TTC549 (cell line): ENCODE results near the gene SLC34A3.
A peak's percentile ranks its signal among the peaks of the same experiment; 100 is the strongest.

Experiments
- FAIRE-seq: peaks from 2 replicates; lab custom pipeline; 2012; peaks lifted over from hg19 to GRCh38; lab: Jason Lieb, UNC

SLC34A3 gene

DNA sequence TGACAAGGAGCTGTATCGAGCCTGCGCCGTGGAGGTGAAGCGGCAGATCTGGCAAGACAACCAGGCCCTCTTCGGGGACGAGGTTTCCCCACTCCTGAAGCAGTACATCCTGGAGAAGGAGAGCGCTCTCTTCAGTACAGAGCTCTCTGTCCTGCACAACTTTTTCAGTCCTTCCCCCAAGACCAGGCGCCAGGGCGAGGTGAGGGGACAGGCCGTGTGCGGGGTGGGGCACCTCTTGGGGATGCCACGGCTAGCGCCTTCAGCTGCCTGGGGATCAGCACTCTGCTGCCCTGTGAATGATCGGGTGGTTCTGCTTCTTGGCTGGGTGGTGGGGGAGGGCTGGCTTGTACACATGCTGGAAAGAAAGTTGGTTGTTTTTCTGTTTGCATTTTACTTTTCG, 26.2 kb downstream of the SLC34A3 start:
- FAIRE-seq = no peak

DNA sequence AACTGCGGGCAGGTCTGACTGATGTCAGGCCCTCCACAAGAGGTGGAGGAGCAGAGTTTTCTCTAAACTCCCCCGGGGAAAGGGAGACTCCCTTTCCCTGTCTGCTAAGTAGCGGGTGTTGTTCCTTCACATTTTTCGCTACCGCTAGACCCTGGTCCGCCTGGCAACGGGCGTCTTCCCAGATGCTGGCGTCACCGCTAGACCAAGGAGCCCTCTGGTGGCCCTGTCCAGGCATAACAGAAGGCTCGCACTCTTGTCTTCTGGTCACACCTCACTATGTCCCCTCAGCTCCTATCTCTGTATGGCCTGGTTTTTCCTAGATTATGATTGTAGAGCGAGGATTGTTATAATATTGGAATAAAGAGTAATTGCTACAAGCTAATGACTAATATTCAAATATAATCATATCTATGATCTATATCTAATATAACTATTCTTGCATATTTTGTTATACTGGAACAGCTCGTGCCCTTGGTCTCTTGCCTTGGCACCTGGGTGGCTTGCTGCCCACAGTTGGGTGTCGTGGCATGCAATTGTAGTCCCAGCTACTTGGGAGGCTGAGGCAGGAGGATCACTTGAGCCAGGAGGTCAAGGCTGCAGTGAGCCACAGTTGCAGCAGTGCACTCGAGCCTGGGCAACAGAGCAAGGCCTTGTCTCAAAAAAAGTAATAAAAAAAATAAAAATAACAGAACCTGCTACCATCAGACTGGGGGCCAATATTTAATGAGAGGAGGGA, 31.6 kb downstream of the SLC34A3 start:
- FAIRE-seq = peak; percentile 78

DNA sequence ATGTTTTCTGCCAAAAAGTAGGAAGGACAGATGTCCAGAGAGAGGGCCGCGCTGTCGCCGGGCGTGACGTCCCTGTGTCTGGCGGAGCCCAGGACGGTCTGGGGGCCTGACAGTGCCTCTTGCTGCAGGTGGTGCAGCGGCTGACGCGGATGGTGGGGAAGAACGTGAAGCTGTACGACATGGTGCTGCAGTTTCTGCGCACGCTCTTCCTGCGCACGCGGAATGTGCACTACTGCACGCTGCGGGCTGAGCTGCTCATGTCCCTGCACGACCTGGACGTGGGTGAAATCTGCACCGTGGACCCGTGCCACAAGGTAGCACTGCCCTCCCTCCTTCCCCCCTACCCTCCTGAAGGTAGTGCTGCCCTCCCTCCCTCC, 32.2 kb downstream of the SLC34A3 start:
- no peak for FAIRE-seq

DNA sequence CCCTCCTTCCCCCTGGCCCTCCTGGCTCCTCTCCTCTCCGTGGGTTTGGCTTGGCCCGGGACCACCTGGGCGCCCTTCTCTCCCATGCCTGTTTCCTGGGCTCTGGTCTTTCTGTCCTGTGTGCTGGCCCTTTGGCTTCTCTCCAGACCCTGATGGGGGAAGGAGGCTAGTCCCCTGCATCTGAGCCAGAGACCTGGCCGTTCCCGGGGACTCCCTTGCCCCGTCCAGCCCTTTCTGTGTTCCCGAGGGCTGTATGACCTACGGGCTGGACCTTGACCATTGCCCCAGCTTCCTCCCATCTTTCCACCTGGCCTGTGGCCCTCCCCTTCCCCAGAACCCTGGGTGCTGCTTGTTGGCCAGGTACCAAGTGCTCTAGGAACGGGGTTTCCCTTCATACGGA, 32.8 kb downstream of the SLC34A3 start:
- no peak for FAIRE-seq

DNA sequence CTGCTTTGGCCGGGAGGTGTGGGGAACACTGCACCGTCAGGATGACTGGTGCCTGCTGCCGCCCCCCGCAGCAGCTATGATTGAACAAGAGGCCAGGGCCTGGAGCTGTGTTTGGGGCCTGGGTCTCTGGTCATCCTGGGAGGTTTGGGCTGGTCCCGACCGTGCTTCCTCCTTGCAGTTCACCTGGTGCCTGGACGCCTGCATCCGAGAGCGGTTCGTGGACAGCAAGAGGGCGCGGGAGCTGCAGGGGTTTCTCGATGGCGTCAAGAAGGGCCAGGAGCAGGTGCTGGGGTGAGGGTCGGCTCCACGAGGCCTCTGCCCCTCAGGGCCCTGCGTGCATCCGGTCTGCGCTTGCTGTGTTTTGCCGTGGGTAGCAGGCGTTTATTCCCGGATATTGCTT, 33.4 kb downstream of the SLC34A3 start:
- no peak for FAIRE-seq

DNA sequence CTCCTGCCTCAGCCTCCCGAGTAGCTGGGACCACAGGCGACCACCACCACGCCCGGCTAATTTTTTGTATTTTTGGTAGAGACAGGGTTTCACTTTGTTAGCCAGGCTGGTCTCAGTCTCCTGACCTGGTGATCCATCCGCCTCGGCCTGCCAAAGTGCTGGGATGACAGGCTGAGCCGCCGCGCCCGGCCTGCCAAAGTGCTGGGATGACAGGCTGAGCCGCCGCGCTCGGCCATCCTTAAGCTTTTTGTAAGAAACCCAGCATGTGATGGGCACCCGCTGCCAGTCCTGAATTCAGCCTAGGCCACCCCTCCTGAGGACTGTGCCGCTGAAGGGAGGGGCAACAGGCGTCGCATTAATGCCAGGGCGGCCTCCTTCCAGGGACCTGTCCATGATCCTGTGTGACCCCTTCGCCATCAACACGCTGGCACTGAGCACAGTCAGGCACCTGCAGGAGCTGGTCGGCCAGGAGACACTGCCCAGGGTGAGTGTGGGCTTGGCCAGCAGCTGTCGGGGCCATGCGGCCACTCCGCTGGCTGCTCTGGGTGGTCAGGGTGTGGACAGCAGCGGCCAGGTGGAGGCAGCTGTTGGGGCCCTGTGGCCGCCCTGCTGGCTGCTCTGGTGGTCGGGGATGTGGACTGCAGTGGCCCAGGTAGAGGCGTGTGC, 34.9 kb downstream of the SLC34A3 start:
- FAIRE-seq = no peak

DNA sequence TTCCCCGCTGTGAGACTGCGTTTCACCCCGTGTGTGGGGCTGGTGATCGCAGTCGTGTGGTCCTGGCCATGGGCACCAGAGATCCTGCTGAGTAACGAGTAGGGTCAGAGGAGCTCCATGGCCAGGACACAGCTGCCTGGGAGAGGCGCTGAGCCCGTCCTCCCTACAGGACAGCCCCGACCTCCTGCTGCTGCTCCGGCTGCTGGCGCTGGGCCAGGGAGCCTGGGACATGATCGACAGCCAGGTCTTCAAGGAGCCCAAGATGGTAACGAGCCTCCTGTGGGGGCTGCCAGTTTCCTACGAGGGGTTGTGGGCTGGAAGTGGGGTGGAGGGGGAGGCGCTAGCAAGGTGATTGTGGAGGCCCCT, 35.4 kb downstream of the SLC34A3 start:
- no peak for FAIRE-seq

DNA sequence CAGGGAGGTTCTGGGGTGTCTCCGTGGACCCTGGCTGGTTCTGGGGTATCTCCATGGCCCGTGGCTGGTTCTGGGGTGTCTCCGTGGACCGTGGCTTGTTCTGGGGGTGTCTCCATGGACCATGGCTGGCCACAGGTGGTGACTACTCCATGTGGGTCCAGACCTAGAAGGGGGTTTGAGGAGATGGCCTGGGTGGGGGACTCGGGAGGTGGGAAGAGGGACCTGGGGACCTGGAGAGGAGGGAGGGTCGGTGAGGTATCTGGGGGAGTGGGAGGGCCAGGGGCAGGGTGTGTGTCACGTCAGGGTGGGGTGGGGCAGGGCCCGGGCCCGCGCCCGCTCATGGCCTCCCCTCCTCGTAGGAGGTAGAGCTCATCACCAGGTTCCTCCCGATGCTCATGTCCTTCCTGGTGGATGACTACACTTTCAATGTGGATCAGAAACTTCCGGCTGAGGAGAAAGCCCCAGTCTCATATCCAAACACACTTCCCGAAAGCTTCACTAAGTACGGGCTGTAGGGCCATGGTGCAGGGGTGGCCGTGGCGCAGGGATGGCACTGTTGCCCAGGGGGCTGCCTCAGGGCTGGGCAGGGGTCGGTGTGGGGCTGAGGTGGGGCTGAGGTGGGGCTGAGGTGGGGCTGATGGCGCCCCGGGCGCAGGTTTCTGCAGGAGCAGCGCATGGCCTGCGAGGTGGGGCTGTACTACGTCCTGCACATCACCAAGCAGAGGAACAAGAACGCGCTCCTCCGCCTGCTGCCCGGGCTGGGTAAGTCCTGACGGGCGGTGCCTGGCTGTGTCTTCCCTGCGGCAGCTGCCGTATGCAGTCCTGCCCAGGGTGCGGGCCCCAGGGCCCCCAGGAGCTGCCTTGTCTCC, 36.1 kb downstream of the SLC34A3 start:
- FAIRE-seq = no peak

DNA sequence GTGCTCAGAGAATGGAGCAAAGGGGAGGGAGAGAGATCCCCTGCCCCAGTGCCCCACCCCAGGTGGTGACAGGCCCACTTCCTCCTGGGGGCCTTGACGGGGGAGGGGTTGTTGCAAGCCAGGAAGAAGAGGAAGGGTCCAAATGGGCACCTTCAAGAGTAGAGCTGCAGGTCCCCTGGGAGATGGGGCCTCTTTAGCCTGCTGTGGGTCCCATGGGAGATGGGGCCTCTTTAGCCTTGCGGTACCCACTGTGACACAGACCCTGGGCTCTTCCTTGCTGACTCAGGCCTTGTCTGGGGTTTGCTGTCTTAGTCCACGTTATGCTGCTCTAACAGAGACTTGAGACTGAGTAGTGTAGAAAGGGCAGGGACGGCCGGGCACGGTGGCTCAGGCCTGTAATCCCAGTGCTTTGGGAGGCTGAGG, 37.2 kb downstream of the SLC34A3 start:
- FAIRE-seq = no peak

DNA sequence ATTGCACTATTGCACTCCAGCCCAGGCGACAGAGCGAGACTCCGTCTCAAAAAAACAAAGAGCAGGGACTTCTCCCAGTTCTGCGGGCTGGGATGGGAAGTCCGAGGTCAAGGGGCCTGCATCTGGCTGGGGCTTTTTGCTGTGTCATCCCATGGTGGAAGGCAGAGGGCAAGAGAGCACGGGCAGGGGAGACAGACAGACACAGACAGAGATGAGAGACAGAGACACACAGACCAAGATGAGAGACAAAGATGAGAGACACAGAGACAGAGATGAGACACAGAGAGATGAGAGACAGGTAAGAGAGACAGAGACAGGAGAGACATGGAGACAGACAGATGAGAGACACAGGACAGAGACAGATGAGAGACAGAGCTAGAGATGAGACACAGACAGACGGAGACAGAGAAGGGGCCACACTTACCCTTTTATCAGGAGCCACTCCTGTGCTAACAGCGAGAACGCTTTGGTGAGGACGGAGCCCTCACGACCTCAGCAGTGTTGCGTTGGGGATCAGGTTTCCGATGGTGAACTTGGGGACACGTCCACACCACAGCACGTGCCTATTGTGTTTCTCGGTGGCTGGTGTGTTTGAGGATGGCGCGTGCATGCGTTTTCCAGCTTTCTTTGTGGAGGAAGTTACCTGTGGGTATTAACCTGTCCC, 38.0 kb downstream of the SLC34A3 start:
- FAIRE-seq = no peak

DNA sequence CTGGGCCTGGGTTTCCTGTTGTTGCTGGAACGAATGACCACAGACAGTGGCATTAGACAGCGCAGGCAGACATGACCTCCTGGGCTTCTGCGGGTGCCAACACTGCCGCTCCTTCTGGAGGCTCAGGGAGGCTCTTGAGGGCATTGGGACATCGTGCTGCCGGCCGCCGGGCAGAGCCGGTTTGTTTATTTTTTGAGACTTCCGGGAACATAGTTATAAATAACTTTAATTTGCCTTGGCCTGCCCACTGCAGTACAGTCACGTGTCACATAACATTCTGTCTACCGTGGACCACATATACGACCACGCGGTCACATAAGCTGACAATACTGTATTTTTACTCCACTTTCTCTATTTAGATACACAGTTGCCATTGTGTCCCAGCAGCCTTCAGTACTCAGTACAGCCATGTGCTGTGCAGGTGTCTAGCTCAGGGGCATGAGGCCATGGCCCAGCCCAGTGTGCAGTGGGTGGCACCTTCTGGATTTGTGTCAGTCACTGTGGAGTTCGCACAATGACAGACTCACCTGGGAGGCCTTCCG, 38.6 kb downstream of the SLC34A3 start:
- no peak for FAIRE-seq

DNA sequence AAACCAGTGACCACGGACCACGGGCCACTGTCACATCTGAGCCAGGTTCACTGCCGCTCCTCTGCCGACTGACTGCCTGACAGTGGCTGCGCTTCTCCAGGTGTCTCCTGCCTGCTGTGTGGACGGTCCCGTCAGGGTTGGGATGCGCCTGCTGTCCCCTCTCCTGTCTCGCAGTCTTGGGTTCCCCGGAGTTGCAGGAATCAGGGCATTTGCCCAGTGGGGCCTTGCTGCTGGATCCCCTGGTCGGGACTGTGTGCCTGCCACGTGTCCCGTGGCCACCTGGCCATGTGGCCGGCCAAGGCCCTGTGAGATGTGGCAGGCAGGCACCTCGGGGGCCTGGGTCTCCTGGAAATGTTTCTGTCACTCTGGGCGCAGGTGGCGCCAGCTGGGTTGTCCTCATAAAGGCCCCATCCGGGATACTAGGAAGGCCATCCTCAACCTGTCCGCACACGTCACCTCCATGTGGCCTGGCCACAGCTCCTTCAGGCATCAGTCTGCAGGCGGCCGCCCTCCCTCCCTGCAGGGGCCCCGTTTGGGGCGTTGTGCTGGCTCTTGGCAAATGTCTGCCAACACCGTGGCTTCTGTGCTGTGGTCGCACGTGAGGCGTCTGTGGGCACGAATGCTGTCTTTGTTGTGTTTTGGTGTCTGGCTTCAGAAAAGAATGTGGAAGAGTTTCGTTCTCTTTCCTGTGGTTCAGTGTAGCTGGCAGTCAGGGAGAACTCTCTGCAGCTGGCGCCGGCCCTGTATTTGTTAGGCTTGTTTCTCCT, 40.4 kb downstream of the SLC34A3 start:
- no peak for FAIRE-seq

DNA sequence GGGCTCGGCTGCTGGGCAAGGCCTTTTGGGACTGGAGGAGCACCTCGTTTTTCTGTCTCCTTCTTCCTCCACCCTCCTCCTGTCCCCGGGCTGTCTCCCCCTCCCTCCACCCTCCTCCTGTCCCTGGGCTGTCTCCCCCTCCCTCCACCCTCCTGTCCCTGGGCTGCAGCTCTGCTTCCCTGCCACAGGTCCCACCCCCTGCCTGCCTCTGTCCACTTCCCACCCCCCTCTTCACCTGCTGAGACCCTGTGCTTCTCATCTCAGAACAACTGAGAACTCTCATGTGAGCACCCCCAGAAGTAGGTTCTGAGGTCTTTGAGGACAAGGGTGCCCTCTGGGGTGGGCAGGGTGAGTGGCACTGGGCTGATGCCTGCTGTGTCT, 41.0 kb downstream of the SLC34A3 start:
- no peak for FAIRE-seq

DNA sequence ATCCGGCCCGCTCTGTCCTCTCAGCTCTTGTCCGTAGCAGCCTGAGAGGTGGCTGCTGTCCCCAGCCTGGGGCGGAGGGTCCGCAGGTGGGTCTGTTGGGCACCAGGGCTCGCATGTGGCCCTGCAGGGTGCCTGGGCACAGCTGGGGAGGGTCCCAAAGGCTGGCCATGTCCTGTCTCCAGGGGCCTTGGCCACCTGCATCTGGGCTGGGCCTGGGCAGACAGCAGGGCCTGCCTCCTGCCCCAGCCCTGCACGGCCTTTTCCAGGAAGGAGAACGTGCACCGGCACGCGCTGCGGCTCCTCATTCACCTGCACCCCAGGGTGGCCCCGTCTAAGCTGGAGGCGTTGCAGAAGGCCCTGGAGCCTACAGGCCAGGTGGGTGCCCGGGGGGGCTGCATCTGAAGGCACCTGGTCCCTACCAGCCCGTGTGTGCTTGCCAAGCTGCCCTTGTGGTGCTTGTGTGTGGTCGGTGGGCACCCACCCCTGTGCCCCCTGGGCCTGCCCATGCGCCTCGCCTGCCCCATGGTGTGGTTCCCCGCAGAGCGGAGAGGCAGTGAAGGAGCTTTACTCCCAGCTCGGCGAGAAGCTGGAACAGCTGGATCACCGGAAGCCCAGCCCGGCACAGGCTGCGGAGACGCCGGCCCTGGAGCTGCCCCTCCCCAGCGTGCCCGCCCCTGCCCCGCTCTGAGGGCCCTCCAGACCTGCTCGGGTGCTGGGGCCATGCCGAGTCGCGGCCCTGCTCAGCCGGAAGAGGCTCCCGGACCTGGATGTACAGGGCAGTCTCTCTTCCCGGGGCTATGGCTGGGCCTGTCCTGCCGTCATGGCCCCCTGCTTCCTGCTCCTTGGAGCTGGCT, 41.8 kb downstream of the SLC34A3 start:
- no peak for FAIRE-seq

DNA sequence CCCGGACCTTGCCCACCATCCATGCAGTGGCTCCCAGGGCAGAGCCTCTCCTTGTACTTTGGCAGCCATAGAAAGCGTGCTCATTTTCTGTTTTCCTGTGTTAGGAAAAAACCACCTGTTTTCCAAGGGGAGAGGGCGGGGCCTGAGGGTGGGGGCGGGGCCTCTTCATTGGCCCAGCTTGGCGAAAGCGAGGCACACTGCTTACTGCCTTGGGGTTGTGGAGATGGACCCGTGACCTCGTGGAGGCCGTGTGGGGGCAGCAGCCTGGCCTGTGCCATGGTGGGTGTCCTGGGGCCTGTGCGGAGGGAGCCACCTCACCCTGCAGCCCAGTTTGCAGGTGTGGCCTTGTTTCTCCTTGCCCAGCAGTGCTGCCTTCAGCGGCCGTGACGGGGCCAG, 42.4 kb downstream of the SLC34A3 start:
- no peak for FAIRE-seq

DNA sequence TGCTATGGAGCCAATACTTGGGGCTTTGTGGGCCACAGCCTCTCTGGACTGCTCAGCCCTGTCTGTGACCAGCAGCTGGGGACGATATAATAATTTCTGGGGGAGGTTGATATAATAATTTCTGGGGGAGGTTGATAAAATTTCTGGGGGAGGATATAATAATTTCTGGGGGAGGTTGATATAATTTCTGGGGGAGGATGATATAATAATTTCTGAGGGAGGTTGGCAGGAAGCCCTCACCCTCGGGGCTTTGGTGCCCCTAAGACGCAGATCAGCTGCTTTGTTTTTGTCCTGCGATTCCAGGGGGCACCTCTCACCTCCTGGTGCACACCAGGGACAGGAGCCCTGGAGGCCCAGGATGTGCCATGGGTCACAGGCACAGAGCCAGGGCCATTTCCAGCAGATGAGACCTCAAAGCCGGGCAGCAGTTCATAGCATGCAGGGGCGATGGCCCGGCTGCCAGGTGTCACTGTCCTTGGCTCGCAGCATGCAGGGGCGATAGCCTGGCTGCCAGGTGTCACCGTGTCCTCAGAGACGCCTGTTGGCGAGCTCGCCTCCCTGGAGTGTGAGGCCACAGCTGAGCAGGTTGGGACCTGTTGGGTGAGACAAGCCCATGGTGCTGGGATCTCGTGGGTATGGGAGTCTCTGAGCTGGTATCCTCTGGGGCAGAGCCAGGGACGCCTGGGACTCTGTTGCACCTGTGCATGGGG, 43.1 kb downstream of the SLC34A3 start:
- no peak for FAIRE-seq

DNA sequence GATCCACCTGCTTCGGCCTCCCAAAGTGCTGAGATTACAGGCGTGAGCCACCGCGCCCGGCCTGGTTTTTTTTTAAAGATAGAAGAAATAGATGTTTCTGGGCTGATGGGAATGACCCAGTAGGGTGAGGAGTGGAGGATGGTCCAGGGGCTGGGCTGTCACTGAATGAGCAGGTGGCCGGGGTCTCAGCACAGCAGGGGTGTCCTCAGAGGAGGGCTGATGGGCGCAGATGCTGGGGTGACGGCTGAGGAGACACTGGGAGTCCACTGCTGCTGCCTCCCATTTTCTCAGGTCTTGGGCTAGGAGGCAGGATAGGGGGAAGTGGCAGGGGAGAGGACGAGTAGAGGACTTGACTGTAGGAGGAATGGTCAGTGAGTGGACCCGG, 44.5 kb downstream of the SLC34A3 start:
- FAIRE-seq = no peak

DNA sequence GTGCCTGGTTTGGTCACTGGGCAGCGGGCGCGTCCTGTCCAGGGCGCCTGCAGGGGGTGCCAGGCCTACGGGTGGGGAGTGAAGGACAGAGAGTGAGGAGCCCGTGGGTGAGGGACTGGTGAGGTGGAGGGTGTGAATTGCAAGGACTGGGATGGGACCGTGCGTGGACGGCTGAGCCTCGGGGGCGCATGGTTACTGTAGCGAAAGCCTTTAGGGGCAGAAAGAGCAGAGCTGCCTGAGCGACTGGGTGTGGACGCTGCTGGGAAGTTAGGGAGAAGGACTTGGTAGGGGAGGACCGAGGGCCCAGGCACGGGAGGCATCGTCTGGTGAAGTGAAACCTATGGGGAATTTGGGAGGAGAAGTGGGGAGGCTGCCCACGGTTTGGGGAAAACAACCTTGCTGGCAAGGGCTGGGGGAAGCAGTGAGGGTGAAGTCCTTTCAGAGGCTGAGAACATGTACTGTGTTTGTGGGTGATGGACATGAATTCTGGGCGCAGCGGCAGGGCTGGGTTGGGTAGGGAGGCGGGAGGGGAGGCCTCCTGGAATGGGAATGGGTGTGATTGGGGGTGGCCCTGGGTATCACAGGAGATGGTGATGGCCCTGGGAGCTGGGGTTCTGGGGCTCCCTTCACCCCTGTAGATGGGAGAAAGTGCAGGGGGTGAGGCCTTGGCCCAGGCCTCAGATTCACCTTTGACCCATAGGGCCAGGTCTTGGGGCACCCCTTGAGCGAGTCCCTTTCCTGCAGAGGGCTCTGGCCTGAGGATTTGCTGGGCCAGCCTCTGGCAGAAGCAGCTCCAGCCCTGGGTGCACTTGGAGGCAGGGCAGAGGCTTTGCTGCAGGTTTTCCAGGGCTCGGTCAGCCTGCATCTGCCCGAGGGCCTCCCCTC, 45.1 kb downstream of the SLC34A3 start:
- no peak for FAIRE-seq
